ENCODE measurements around the gene ARHGAP18.

The ARHGAP18 gene

DNA sequence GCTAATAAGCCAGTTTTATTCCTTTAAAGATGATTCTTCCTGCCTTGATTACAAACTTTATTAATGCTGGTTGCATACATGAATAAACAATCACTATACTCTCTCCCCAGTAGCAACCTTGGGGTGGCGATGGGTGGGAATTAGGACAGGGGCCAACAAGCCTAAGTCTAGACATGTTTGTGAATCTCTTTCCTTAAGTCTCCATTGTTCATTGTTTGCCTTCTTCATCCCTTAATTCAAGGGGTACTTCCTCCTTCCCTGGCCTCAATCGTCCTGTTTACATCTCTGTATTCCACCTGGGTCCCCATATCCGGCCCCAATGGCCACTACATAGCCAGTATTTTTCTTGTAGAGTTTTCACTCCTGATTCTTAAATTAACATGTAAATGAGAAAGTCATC, 66.0 kb downstream of the ARHGAP18 start:
- Histone ChIP-seq H3K36me3 (ENCODE audit: insufficient read depth, insufficient read length, low read length) (no peaks in the 10 kb centered on the region), H3K9ac (ENCODE audit: insufficient read length, low read depth) (no peak overlapping the region)

DNA sequence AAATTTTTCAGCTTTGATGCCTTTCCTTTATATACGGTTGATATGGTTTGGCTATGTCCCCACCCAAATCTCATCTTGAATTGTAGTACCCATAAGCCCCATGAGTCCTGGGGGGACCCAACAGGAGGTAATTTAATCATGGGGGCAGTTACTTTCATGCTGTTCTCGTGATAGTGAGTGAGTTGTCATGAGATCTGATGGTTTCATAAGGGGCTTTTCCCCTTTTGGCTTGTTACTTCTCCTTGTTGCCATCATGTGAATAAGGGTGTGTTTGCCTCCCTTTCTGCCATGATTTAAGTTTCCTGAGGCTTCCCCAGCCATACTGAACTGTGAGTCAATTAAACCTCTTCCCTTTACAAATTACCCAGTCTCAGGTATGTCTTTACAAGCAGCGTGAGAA, 66.8 kb downstream of the ARHGAP18 start:
- Histone ChIP-seq H3K4me1 (ENCODE audit: insufficient read depth, insufficient read length) (no peaks in the 10 kb centered on the region), H3K9me3 (ENCODE audit: insufficient read depth, low read length) (no peaks in the 10 kb centered on the region), H3K9ac (ENCODE audit: insufficient read length, low read depth) (no peak overlapping the region), H3K4me3 (ENCODE audit: insufficient read length, low read depth) (no peak overlapping the region), H3K36me3 (ENCODE audit: insufficient read depth, insufficient read length, low read length) (no peaks in the 10 kb centered on the region), H3K27me3 (ENCODE audit: insufficient read depth, insufficient read length) (no peaks in the 10 kb centered on the region)
- TF ChIP-seq SUZ12 (IDR thresholded peaks at IDR 0.05; ENCODE audit: extremely low read depth, insufficient read depth, insufficient read length): no peak
- no peak for TF ChIP-seq YY1 (IDR thresholded peaks at IDR 0.05; ENCODE audit: insufficient read depth, insufficient read length)
- TF ChIP-seq ZNF274 (IDR thresholded peaks at IDR 0.05; ENCODE audit: low read depth, low read length): no peak
- DNase-seq (ENCODE audit: low read depth, low spot score): no peak

More for the DNA sequence above, 66.0 kb downstream of the ARHGAP18 start:
- no peak for TF ChIP-seq YY1 (IDR thresholded peaks at IDR 0.05; ENCODE audit: insufficient read depth, insufficient read length)
- TF ChIP-seq ZNF274 (IDR thresholded peaks at IDR 0.05; ENCODE audit: low read depth, low read length): no peak
- no peak for TF ChIP-seq SUZ12 (IDR thresholded peaks at IDR 0.05; ENCODE audit: extremely low read depth, insufficient read depth, insufficient read length)
- DNase-seq (ENCODE audit: low read depth, low spot score): no peak
- Histone ChIP-seq H3K4me3 (ENCODE audit: insufficient read length, low read depth) (no peak overlapping the region), H3K4me1 (ENCODE audit: insufficient read depth, insufficient read length) (no peaks in the 10 kb centered on the region), H3K9me3 (ENCODE audit: insufficient read depth, low read length) (no peaks in the 10 kb centered on the region), H3K27me3 (ENCODE audit: insufficient read depth, insufficient read length) (no peaks in the 10 kb centered on the region)

DNA sequence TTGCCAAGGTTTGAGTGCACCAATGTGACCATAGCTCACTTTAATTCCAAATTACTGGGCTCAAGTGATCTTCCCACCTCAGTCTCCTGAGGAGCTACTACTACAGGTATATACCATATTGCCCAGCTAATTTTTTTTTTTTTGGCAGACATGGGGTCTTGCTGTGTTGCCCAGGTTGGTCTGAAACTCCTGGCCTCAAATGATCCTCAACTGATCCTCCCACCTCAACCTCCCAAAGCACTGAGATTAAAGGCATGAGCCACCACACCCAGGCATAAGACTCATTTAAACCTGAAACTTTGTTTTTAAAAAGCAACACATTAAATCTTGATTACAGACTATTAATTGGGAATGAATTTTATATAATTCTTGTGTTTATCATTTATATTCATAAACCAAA, 67.7 kb downstream of the ARHGAP18 start:
- H3K4me1 ChIP-seq (ENCODE audit: insufficient read depth, insufficient read length): no peaks in the 10 kb centered on the region

DNA sequence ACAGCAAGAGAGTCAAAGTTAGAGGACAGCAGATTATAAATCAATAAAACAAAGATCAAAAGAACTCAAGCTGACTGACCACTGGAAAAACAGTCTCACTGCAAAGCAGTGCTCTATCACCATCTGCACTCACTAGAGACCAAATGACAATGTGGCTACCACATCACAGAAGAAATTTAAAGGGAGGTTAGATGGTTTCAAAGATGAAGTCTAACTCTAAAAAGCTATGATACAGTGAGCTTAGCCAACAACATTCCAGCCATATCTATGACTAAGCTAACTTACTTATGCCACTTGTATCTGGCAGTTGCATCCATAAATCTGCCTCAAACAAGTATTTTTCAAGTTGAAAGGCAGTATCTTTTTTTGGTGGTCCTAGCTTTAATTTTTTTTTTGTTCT, 68.6 kb downstream of the ARHGAP18 start:
- H3K27me3 ChIP-seq (ENCODE audit: insufficient read depth, insufficient read length): no peaks in the 10 kb centered on the region
- H3K36me3 ChIP-seq (ENCODE audit: insufficient read depth, insufficient read length, low read length): no peaks in the 10 kb centered on the region
- TF ChIP-seq YY1 (IDR thresholded peaks at IDR 0.05; ENCODE audit: insufficient read depth, insufficient read length): no peak
- no peak for TF ChIP-seq SUZ12 (IDR thresholded peaks at IDR 0.05; ENCODE audit: extremely low read depth, insufficient read depth, insufficient read length)
- no peak for TF ChIP-seq ZNF274 (IDR thresholded peaks at IDR 0.05; ENCODE audit: low read depth, low read length)
- H3K9ac ChIP-seq (ENCODE audit: insufficient read length, low read depth): no peak overlapping the region
- no peaks in the 10 kb centered on the region for H3K9me3 ChIP-seq (ENCODE audit: insufficient read depth, low read length)
- no peak overlapping the region for H3K4me3 ChIP-seq (ENCODE audit: insufficient read length, low read depth)
- H3K4me1 ChIP-seq (ENCODE audit: insufficient read depth, insufficient read length): no peaks in the 10 kb centered on the region
- no peak for DNase-seq (ENCODE audit: low read depth, low spot score)

More for the DNA sequence above, 67.7 kb downstream of the ARHGAP18 start:
- no peak for DNase-seq (ENCODE audit: low read depth, low spot score)
- Histone ChIP-seq H3K4me3 (ENCODE audit: insufficient read length, low read depth) (no peak overlapping the region), H3K9ac (ENCODE audit: insufficient read length, low read depth) (no peak overlapping the region), H3K36me3 (ENCODE audit: insufficient read depth, insufficient read length, low read length) (no peaks in the 10 kb centered on the region), H3K9me3 (ENCODE audit: insufficient read depth, low read length) (no peaks in the 10 kb centered on the region), H3K27me3 (ENCODE audit: insufficient read depth, insufficient read length) (no peaks in the 10 kb centered on the region)
- TF ChIP-seq SUZ12 (IDR thresholded peaks at IDR 0.05; ENCODE audit: extremely low read depth, insufficient read depth, insufficient read length) (no peak), YY1 (IDR thresholded peaks at IDR 0.05; ENCODE audit: insufficient read depth, insufficient read length) (no peak), ZNF274 (IDR thresholded peaks at IDR 0.05; ENCODE audit: low read depth, low read length) (no peak)

DNA sequence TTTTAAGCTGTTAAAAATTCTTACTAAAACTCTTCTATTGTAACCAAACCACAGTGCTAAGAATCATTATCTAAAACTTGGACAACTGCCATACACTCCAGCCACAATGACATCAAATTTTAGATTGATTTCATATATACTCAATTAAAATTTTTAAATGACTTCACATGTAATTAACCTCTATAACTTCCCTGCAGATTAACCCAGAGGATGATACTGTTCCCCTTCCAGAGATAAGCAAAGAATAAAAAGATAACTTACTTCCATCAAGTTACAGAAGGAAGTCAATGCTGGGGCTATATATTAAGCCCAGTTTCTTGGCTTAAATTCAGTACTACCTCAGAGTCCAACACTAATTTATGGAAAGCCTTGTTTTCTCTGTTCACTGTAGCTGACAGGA, 71.3 kb downstream of the ARHGAP18 start:
- no peaks in the 10 kb centered on the region for H3K4me1 ChIP-seq (ENCODE audit: insufficient read depth, insufficient read length)
- no peaks in the 10 kb centered on the region for H3K27me3 ChIP-seq (ENCODE audit: insufficient read depth, insufficient read length)
- no peak for DNase-seq (ENCODE audit: low read depth, low spot score)
- no peak overlapping the region for H3K9ac ChIP-seq (ENCODE audit: insufficient read length, low read depth)
- TF ChIP-seq SUZ12 (IDR thresholded peaks at IDR 0.05; ENCODE audit: extremely low read depth, insufficient read depth, insufficient read length): no peak
- no peak for TF ChIP-seq YY1 (IDR thresholded peaks at IDR 0.05; ENCODE audit: insufficient read depth, insufficient read length)
- TF ChIP-seq ZNF274 (IDR thresholded peaks at IDR 0.05; ENCODE audit: low read depth, low read length): no peak
- no peaks in the 10 kb centered on the region for H3K36me3 ChIP-seq (ENCODE audit: insufficient read depth, insufficient read length, low read length)
- H3K4me3 ChIP-seq (ENCODE audit: insufficient read length, low read depth): no peak overlapping the region
- H3K9me3 ChIP-seq (ENCODE audit: insufficient read depth, low read length): no peaks in the 10 kb centered on the region

DNA sequence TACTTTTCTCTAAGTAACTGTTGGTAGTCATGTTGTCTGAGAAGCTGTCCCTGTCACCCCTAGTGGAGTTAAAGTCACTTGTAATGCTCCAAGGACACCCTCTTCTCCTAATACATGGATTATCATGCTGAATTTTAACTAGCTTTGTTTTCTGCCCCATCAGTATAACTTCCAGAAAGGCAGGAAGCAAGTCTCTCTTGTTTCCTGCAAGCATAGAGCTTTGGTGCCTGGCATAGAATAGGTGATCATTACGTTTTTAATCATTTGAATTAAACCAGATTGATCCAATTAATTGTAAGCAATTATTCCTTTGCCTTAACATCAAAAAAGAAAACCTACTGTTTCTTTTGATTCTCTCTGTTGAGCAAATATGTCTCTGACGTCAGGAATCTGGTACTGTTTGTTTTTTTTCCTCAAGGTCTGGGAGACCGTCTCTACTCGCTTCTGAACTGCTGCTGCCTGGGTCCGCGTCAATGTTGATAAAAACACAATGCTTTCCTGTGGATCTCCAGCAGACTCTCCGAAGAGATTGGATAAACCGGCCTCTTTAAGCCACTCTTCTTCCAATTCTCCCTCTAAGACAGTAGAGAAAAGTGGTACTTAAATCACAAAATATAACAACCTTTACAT, 71.8 kb downstream of the ARHGAP18 start:
- TF ChIP-seq YY1 (IDR thresholded peaks at IDR 0.05; ENCODE audit: insufficient read depth, insufficient read length) (no peak), SUZ12 (IDR thresholded peaks at IDR 0.05; ENCODE audit: extremely low read depth, insufficient read depth, insufficient read length) (no peak), ZNF274 (IDR thresholded peaks at IDR 0.05; ENCODE audit: low read depth, low read length) (no peak)
- Histone ChIP-seq H3K9ac (ENCODE audit: insufficient read length, low read depth) (no peak overlapping the region), H3K4me3 (ENCODE audit: insufficient read length, low read depth) (no peak overlapping the region), H3K9me3 (ENCODE audit: insufficient read depth, low read length) (no peaks in the 10 kb centered on the region), H3K36me3 (ENCODE audit: insufficient read depth, insufficient read length, low read length) (no peaks in the 10 kb centered on the region), H3K27me3 (ENCODE audit: insufficient read depth, insufficient read length) (no peaks in the 10 kb centered on the region), H3K4me1 (ENCODE audit: insufficient read depth, insufficient read length) (no peaks in the 10 kb centered on the region)
- no peak for DNase-seq (ENCODE audit: low read depth, low spot score)

DNA sequence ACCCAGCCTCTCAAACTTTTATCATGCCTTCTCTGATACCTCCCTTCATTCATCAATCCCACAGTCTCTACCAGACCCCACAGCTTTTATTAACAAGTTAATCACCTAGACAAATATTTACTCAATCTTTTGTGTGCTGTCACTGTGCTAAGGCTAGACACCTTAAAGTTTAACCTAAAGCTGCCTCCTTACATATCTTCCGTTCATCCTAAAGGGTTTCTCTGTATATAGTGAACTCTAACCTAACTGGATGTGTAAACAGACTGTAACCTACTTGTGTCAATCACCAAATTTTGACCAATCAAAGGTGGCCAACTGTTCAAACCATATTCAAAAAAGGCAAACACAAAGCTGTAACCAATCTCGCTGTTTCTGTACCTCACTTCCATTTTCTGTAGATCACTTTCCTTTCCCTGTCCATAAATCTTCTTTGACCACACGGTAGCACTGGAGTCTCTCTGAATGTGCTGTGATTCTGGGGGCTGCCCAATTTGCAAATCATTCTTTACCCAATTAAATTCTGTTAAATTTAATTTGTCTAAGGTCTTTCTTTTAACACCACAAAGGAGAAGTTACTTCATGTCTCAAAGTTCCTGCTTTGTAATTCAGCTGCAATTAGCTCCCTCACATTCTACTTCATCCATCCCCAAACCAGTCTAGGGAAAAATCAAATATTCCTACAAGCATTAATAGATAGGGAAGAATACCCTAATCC, 72.5 kb downstream of the ARHGAP18 start:
- Histone ChIP-seq H3K4me3 (ENCODE audit: insufficient read length, low read depth) (no peak overlapping the region), H3K4me1 (ENCODE audit: insufficient read depth, insufficient read length) (no peaks in the 10 kb centered on the region), H3K9me3 (ENCODE audit: insufficient read depth, low read length) (no peaks in the 10 kb centered on the region), H3K9ac (ENCODE audit: insufficient read length, low read depth) (no peak overlapping the region), H3K36me3 (ENCODE audit: insufficient read depth, insufficient read length, low read length) (no peaks in the 10 kb centered on the region), H3K27me3 (ENCODE audit: insufficient read depth, insufficient read length) (no peaks in the 10 kb centered on the region)
- TF ChIP-seq ZNF274 (IDR thresholded peaks at IDR 0.05; ENCODE audit: low read depth, low read length): no peak
- DNase-seq (ENCODE audit: low read depth, low spot score): no peak
